Activated CD8-positive, alpha-beta memory T cell treated with anti-CD3 and anti-CD28 coated beads for 36 hours (primary cell): ENCODE data around the gene PLAC1. TPM values are rescaled to one million over a fixed set of nuclear protein-coding genes. Genes with fewer than 3 reads are reported as not detected.

Experiments used
- CTCF ChIA-PET: fragments of 350-600 bp; sonication (Branson Sonifier 250); formaldehyde crosslinking; loops from one replicate; lab custom pipeline; 2021; ENCODE audit warnings: antibody characterized with exemption; lab: Charles Lee
- POLR2A ChIA-PET: fragments of 350-600 bp; sonication (Branson Sonifier 250); formaldehyde crosslinking; loops from one replicate; lab custom pipeline; 2021; ENCODE audit warnings: antibody characterized with exemption; lab: Charles Lee
- total RNA-seq, 2 experiments: library from RNA; stranded (reverse); gene quantifications; one replicate each; pipeline ENCODE4 v1.2.3, GENCODE V29; 2021

Gene PLAC1, protein sequence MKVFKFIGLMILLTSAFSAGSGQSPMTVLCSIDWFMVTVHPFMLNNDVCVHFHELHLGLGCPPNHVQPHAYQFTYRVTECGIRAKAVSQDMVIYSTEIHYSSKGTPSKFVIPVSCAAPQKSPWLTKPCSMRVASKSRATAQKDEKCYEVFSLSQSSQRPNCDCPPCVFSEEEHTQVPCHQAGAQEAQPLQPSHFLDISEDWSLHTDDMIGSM
- total RNA-seq, result not detected

DNA sequence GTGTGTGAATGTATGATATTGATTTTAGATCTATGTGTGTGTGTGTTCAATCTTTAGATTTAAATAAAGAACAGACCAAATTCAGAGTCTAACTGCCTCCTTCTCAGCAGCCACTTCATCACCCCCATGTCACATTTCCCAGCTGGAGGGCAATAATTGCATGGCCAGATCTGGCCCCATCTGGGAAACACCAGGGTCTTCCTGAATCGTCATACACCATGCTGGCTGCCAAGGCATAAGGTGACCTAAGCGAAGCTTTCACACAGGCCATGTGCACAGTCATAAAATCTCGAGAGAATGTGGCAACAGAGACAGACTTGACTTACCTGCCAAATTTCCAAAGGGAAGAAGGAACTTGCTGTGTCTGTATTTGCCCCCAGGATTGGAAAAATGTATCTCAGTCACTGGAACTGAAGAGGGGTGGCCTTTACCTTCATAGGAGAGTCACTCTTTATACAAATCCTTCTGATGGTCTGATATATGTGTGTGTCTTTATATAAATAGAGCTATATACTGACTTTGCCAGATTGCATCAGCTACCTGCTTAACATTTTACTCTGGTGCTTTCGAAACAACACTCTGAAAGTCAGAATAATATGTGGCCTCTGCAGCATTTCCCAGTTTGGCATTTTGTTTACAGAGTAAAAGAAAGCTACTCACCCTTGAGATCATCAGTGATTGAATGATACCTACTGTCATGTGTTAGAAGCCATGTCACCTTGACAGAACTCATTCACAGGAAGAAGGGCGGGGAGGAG, at the start of gene PLAC1:
Gene PLAC1, minus strand, starts transcription at position 470 of the 758 bp plus-strand sequence. CDS start 91,789 bp downstream, outside the sequence.
- ChIA-PET POLR2A (no interaction called here), CTCF (no interaction called here)

DNA sequence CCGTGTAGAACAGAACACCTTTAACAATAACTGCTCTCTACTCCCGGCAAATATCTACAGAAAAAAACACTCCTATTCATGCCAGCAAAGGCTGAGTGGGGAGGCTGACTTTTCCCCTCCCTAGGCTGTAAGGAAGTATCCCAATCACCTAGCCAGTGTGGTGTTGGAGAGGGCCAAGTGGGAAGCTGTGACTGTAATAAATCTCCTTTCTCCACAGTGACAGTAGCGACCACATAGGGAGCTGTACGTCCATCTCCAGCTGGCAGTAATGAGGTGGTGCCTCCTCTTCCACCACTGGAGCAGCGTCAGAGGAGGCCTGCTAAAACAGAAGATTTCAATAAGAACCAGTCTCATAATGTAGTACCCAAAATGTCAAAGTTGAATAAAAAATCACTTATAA, 47.9 kb upstream of the PLAC1 start:
- ChIA-PET CTCF (no interaction called here), POLR2A (no interaction called here)

DNA sequence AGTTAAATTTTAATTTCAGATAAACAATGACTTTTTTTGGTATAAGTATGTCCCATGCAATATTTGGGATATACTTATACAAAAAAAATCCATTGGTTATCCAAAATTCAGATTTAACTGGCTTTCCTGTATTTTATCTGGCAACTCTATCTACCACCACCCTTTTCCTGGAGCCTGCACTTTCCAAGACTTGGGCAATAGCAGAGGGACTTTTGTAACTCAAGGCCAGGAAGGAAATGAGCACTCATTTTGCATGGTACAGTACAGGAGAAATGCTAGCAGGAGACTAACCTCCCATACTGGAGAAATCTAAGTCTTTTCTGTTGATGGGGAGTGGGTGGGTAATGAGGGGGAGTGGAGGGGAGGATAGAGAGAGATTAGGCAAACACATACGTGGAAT, 37.7 kb upstream of the PLAC1 start:
- ChIA-PET CTCF (no interaction called here), POLR2A (no interaction called here)

DNA sequence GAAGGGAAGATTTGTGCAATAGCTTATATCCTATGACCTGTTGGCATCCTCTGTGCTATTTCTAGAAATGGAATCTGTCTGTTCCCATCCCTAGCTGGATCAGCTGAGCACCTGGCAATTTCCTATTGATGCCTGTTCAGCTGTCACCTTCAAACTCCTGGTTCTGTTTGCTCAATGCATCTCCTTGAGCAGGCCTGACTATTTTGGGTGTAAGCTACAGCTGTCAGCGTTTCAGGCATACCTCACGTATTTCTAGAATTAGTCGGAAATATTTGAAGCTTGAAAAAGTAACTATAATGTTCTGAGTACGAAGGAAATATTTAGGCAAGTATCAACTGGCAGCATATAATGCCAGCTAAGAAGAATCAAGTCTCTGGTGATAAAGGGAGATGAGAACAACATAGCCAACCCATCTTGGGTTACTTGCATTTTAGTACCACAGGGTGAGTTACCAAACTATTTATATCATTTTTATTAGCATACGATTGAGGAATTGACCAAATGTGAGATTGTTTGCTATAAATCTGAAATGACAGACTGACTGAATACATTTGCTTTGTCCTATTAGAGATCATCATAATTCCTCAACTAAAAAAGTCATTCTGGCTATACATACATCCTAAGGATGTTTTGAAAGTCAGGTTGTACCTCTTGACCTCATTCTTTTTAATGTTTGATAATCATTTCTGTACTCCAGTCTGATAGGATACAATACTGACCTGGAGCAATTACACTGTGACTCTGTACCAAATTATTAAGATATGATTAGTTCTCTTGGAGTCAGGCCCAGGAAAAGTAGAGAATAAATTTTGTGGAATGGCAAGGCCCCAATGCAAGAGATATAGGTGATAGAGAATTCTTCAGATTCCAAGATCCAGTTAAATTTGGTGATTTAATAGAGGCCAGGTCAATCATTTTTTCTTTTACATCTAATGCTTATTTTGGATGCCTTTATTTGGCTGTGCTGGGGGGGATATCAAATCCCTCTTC, 36.4 kb upstream of the PLAC1 start:
- ChIA-PET POLR2A (no interaction called here), CTCF (no interaction called here)

DNA sequence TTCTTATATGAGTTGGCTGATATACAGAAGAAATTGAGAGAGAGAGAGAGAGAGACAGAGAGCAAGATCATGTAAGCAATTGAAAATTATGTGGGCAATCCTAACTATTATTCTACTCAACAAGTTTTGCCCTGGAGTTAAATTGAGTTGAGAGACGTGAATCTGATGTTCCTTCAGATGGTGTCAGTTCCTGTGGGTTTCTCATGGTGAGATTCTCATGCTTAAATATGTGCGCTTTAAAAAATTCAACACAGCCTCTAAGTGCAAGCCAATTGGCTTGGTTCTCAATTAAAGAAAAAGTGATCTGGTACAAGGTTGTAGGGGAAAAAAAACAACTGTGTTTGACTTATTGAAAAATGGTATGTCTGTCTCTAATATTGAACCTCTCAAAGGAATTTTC, 35.4 kb upstream of the PLAC1 start:
- ChIA-PET CTCF (no interaction called here), POLR2A (no interaction called here)

DNA sequence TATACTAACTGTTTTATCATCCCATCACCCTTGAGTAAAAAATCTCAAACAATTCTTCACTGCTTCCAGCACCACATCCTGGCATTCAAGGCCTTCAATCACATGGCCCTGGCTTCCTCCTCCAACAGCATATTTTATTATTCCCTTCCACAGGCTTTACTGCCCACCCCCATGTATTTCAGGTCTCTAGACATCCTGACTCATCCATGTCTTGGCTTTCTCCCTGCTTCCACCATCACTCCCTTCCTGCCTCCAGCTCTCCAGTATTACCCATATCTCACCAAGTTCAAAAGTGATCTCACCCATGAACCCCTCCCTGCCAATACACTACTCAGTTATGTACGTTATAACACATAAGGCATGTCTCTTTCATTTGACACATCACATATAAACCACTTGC, 34.7 kb upstream of the PLAC1 start:
- ChIA-PET POLR2A (no interaction called here), CTCF (no interaction called here)

DNA sequence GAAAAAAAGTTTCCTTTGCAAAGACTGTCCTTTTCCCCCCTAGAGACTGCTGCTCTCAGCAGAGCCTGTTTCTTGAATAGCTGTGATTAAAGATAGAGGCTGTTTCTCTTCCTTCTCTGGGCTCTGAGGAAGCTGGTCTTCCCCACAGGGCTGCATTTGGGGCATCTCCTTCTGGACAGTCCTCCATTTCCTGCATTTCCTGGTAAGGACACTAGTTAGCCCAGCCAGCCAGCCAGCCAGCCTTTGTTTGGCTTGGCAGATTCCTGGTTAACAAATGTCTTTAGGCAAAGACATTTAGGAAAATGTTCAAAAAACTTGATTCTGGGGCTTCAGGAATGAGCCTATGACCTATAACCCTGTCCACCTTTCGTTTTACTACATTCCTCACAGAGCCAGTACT, 34.0 kb upstream of the PLAC1 start:
- ChIA-PET CTCF (no interaction called here), POLR2A (no interaction called here)

DNA sequence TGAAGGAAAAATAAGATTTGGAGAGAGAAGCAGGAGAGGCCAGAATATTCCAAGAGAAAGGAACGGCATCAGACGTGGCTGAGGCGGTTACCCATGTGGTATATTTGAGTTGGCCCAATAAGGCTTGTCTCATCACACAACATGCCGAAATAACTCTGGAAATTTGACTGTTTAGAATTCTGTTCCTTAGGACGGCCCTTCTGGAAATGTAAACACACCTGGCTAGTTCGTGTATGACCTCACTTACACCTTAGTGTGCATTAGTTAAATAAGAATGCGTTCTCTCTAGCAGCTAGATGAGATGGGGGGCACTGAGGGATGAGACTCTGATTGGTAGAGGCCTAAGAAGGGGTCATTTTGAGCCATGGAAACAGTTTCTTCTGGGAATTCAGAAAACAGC, 33.2 kb upstream of the PLAC1 start:
- ChIA-PET POLR2A (no interaction called here), CTCF (no interaction called here)

DNA sequence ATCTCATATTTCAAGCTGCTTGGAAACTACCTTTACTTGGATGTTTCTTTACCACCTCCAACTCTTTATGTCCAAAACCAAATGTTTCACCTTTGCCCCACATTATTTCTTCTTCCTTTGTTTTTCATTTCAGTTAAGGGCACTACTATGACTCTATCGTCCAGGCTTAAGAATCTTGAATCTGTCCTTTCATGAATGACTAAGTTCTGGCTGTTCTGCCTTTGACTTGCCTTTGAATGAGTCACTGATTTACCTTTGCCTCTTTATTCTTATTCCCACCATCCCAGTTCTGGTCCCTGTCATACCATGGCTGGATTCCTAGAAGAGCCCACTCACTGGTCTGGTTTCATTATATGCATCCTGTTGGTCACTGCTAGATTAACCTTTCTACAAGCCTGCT, 30.6 kb upstream of the PLAC1 start:
- ChIA-PET POLR2A (no interaction called here), CTCF (no interaction called here)

DNA sequence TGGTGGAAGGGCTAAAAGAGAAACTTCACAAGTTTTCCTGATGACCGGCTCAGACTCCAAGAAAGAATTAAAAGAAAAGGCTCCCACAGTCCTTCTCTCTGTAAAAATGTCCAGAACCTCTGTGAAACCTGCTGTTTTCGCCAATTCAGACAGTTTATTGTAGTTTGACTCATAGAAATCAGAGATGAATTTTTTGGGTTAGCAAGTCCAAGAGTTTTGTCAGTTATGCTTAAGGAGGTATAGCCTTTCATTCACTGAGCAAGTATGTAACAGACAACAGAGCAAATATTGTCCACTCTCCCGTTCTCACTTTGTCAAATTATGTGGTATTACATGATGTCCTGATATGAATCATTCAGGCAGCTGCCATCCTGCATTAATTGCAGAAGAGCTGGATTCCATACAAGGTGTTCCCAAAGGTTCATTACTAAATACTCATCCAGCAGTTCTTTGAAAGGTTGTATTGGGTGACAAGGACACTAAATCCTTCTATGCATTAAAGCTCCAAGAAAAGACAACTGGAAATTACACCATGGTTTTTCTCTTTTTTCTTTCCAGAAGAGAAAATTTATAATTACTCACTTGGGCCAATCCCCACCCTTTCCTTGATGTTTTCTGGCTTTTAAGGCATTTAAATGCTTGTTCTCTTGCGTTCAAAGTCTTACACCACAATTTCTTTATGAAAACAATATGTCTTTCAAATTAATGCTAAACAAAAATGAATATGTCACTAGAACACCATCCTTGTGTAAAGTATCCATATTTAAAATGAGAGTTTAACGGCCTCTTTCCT, 30.0 kb upstream of the PLAC1 start:
- ChIA-PET POLR2A (no interaction called here), CTCF (no interaction called here)

DNA sequence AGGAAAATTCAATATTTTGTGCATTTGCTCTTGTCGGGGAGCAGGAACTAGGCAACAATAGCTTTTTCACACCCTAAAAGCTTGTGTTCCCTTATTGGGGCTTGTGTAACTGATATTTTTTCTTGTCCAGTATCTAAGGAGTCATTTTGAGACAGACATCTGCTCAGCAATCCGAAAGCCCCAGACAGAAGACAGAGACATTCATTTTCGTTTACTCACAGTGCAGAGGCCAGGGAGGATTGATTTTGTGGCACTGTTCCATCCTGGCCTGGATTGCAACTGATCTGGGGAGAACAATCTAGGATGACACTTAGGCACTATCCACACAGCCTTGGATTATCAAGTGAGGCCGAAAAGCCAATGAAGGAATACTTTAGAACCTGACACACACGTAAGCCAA, 27.4 kb upstream of the PLAC1 start:
- CTCF ChIA-PET, result interaction anchor here (0.7 kb wide), 1 partner anchor 36 kb away, joined by 3 read pairs; no protein-coding TSS in a partner anchor
- POLR2A ChIA-PET, result no interaction called here

DNA sequence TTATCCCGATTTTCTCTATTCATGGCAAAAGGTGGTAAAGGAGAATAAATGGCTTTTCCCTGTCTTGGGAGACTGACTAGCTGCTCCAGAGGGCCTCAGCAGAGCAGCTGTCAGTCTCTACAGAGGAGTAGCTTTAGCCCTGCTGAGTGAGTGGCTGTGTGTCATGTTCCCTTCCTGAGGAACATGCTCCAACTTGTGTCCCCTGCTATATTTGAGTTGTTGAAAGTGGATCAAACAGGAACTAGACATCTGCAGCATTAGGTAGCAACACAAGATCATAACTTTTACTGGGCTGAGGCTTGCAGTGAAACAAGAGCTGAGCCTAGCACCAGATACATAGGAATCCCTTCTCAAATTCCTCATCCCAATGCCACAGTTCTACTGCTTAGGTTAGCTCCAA, 26.7 kb upstream of the PLAC1 start:
- CTCF ChIA-PET, result interaction anchor here (0.5 kb wide), 1 partner anchor 13 kb away, joined by 4 read pairs; no protein-coding TSS in a partner anchor

DNA sequence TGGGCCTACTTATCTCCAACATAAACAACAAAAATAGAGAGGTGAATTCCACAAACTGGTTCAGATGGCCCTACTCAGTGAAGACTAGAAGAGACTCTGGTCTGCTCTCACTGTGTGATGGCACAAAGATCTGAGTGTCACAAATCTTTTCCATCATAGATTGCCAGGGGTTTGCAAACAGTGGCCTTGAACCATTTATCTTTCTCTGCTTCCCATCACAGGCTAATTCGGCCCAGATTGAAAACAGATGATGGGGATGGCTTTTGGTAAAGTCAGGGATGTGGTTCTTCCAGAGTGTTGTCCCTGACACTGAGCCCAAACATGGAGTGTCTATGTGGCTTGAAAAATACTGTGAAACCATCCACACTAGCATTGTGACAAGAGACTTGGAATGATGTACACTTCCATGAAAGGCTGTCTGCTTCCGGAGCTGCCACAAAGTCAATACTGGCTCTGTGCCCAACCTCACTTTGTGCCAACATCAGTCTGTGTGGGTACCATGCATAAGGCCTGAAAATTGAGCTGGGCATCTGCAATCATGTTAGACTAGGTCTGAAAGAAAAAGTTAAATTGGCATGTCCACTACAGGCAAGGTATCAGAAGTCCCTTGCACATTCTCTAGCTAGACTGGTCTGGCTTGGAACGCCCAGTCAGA, 25.2 kb upstream of the PLAC1 start:
- POLR2A ChIA-PET, result no interaction called here
- CTCF ChIA-PET, result no interaction called here

More for the DNA sequence above, 26.7 kb upstream of the PLAC1 start:
- POLR2A ChIA-PET, result no interaction called here

DNA sequence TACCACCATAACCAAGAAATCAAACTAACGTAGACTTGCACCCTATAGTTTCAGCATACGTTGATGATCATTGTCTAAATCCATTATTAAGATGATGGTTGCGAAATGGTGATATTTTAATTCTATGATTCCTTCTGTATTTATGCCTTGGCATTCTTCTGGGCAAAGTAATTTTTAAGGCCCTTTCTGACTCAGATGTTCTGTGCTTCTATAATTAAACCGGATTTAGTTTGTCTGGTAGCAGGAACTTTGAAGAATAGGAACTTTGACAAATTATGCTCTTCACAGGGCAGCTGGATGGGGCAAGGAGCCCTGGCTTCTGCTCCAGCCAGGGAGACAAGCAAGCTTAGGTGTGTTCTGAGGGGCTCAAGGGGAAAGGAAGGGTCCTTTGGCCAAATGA, 23.8 kb upstream of the PLAC1 start:
- CTCF ChIA-PET, result no interaction called here
- POLR2A ChIA-PET, result no interaction called here

DNA sequence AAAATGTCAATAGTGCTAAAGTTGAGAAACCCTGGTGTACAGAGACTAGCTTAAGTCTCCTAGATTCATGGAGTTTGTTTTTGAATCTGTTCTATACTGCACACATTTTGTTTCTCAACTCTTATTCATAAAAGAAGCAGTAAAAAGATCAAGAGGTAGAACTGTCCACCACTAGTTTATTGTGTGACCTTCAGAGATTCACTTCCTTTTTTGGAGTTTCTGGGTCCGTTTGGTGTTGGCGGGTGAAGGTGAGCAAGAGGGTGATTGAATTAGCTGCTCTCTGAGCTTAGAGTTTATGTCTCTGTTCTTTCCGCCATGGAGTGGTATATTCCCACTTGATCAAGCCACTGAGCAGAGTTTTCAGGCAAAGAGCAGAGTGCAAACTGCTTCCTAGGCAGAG, 21.4 kb upstream of the PLAC1 start:
- ChIA-PET POLR2A (interaction anchor here (0.6 kb wide), 1 partner anchor 47 kb away, joined by 4 read pairs; no protein-coding TSS in a partner anchor), CTCF (no interaction called here)

DNA sequence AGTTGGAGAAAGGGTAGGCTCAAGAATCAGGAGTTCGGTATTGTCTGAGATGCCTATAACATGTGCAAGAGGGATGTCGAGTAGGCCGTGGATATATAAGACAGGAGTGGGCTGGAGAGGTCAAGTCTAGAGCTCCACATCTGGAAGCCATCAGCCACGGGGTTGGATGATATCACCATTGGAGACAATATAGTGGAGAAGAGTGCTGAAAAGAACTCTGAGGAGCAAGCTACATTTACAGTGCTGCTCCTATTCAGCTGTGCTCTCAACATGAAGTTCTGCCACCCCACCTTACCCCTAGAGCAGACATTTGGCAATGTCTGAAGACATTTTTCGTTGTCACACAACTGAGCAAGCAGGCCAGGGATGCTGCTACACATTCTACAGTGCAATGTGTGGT, 20.9 kb upstream of the PLAC1 start:
- CTCF ChIA-PET, result no interaction called here
- POLR2A ChIA-PET, result no interaction called here

DNA sequence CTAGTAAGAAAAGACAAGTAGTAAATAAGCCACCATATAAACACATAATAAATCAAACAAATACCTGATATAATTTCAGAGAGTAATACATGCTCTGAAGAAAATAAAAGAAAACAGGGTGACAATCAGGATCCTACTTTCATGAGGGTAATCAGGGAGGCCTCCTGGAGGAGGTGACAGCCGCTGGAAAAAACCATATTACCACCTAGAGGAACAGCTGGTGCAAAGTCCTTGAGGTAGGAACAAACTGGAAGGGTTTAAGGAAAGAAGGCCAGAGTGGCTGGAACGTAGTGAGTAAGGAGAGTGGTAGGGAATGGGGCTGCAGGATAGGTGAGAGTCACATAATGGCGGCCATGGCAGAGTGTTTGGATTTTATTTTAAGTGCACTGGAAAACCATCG, 19.1 kb upstream of the PLAC1 start:
- ChIA-PET CTCF (no interaction called here), POLR2A (no interaction called here)

DNA sequence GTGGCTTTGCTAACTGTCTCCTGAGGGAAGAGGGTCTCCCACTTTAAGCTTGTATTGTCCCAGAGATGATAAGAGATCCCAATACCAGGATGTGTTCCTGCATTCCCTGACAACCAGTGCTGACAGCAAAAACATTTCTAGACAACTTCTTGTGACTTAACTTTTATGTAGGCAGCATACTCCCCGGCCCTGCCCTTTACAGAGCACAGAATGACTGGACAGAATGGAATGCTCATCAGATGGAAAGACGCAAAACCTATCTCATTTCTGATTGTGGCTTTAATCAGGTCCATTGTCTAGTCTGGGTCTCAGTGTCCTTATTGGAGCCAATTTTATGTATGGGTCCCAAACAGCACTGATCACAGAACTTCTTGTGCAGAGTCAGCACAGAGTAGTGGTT, 18.2 kb upstream of the PLAC1 start:
- ChIA-PET POLR2A (no interaction called here), CTCF (no interaction called here)

DNA sequence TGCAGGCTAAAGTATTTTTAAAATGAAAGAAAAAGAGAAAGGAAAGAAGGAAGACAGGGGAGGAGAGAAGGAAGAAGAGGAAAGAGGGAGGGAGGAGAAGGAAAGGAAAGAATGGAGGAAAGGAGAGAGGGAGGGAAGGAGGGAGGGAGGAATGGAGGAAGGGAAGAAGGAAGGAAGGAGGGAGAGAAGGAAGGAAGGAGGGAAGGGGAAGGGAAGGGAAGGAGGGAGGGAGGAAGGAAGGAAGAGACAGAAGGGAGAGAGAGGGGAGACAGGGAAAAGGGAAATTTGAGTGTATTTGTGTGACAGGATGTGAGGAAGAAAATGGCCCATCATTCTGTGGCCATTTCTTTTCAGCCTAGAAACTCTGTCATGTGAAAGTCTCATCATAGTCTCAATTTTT, 14.9 kb upstream of the PLAC1 start:
- ChIA-PET CTCF (no interaction called here), POLR2A (no interaction called here)
